ENCODE data around the gene CMTM7. TPM values are rescaled to one million over a fixed set of nuclear protein-coding genes. Genes with fewer than 3 reads are reported as not detected.

The CMTM7 gene
- polyA plus RNA-seq, 1 of the 3 experiments (the other 2 are of a cell fraction), result 50.1 TPM

- H3K27me3 ChIP-seq (ENCODE audit: insufficient read depth), result no peaks in the 10 kb centered on the region
- no peaks in the 10 kb centered on the region for H3K9me2 ChIP-seq
- no peak overlapping the region for H3K9ac ChIP-seq
- peaks cover 13% of the 10 kb centered on the region for H3F3A ChIP-seq (replicated peaks; ENCODE audit: insufficient read depth)
- peaks cover 0 to 23% of the 10 kb centered on the region in 2 experiments; a peak in 3 of 4 replicates for H3K4me1 ChIP-seq (ENCODE audit: control insufficient read depth in 1 of 2, insufficient read depth in 2 of 2, low read depth in 1 of 2, low read length in 1 of 2)
- H2AFZ ChIP-seq (ENCODE audit: low read depth), result no peak overlapping the region
- no peak overlapping the region for H3K4me2 ChIP-seq
- H3K36me3 ChIP-seq (replicated peaks in 1 of 2; ENCODE audit: control insufficient read depth in 1 of 2, insufficient read depth in 2 of 2, low read length in 1 of 2), result no peaks in the 10 kb centered on the region
- DNase-seq, result no peak
- CTCF ChIA-PET, result interaction anchor here (1.0 to 2.5 kb wide), 2 partner anchors 14 to 57 kb away, joined by 3 to 11 read pairs; no protein-coding TSS in a partner anchor
- H3K79me2 ChIP-seq (ENCODE audit: insufficient read depth), result peaks cover 21% of the 10 kb centered on the region; the same call in 1 of the 2 replicates
- no peak overlapping the region for H3K4me3 ChIP-seq (ENCODE audit: low read depth in 2 of 2, low read length in 1 of 2)
- WGBS (ENCODE audit: low lambda C conversion rate), result 90% methylated on average over 9 of the region's 10 CpGs
- H4K20me1 ChIP-seq (ENCODE audit: insufficient read depth), result no peaks in the 10 kb centered on the region
- no peaks in the 10 kb centered on the region for H3K9me3 ChIP-seq
- no peak overlapping the region; a peak in 1 of 4 replicates for H3K27ac ChIP-seq (ENCODE audit: low read depth in 2 of 2, low read length in 1 of 2)
- TF ChIP-seq EZH2phosphoT487 (IDR thresholded peaks at IDR 0.05; ENCODE audit: borderline replicate concordance, low read depth), result no peak
- no peak for TF ChIP-seq ELF1 (IDR thresholded peaks at IDR 0.05)
- TF ChIP-seq MEF2A (IDR thresholded peaks at IDR 0.05; ENCODE audit: borderline replicate concordance, low read depth), result no peak
- TF ChIP-seq TCF12 (IDR thresholded peaks at IDR 0.05), result no peak
- no peak for TF ChIP-seq MAX (IDR thresholded peaks at IDR 0.05; ENCODE audit: low read depth)
- no peak for TF ChIP-seq IRF3 (IDR thresholded peaks at IDR 0.05; ENCODE audit: low read depth, low read length)
- TF ChIP-seq GABPA (IDR thresholded peaks at IDR 0.05; ENCODE audit: low read depth), result no peak
- TF ChIP-seq JUND (IDR thresholded peaks at IDR 0.05), result no peak
- TF ChIP-seq FOSL2 (IDR thresholded peaks at IDR 0.05; ENCODE audit: borderline replicate concordance, low read depth), result no peak
- TF ChIP-seq YY1 (IDR thresholded peaks at IDR 0.05; ENCODE audit: low read depth), result no peak
- TF ChIP-seq FOXM1 (IDR thresholded peaks at IDR 0.05; ENCODE audit: low read depth), result no peak
- TF ChIP-seq RCOR1 (IDR thresholded peaks at IDR 0.05; ENCODE audit: low read length), result no peak
- no peak for TF ChIP-seq MXI1 (IDR thresholded peaks at IDR 0.05; ENCODE audit: low read depth, low read length)
- TF ChIP-seq RAD21 (IDR thresholded peaks at IDR 0.05; ENCODE audit: low read length), result no peak
- no peak for TF ChIP-seq SIN3A (IDR thresholded peaks at IDR 0.05; ENCODE audit: borderline replicate concordance, low read depth, low read length)
- no peak for TF ChIP-seq POLR2AphosphoS5 (IDR thresholded peaks at IDR 0.05; ENCODE audit: low read depth, low read length)
- POLR2A ChIA-PET, result no interaction called here
These were observed 19.0 kb downstream of the CMTM7 start for GRCh38 chr3:32410367-32411246.

GRCh38 chr3:32411442-32411841 is 19.8 kb downstream of the CMTM7 start:
- no peaks in the 10 kb centered on the region for H3K27me3 ChIP-seq (ENCODE audit: insufficient read depth)
- DNase-seq, result no peak
- H4K20me1 ChIP-seq (ENCODE audit: insufficient read depth), result no peaks in the 10 kb centered on the region
- no peaks in the 10 kb centered on the region for H3K9me2 ChIP-seq
- H2AFZ ChIP-seq (ENCODE audit: low read depth), result no peak overlapping the region
- no peaks in the 10 kb centered on the region for H3K9me3 ChIP-seq
- POLR2A ChIA-PET, result no interaction called here
- no peaks in the 10 kb centered on the region for H3K36me3 ChIP-seq (replicated peaks in 1 of 2; ENCODE audit: control insufficient read depth in 1 of 2, insufficient read depth in 2 of 2, low read length in 1 of 2)
- no peak overlapping the region for H3K9ac ChIP-seq
- WGBS (ENCODE audit: low lambda C conversion rate), result 85% methylated on average over 5 of the region's 5 CpGs
- H3K79me2 ChIP-seq (ENCODE audit: insufficient read depth), result peaks cover 21% of the 10 kb centered on the region; the same call in 1 of the 2 replicates
- TF ChIP-seq RFX5 (IDR thresholded peaks at IDR 0.05; ENCODE audit: low read length), result no peak
- TF ChIP-seq EP300 (IDR thresholded peaks at IDR 0.05; ENCODE audit: borderline replicate concordance in 1 of 2, low read depth in 1 of 2, low read length in 1 of 2), result no peak
- no peak for TF ChIP-seq TAF1 (IDR thresholded peaks at IDR 0.05; ENCODE audit: borderline replicate concordance, low read depth, low read length)
- no peak for TF ChIP-seq NRF1 (IDR thresholded peaks at IDR 0.05; ENCODE audit: low read depth, low read length)
- TF ChIP-seq TEAD4 (IDR thresholded peaks at IDR 0.05; ENCODE audit: borderline replicate concordance, insufficient read depth), result no peak
- TF ChIP-seq RXRA (IDR thresholded peaks at IDR 0.05; ENCODE audit: borderline replicate concordance, low read depth), result no peak
- TF ChIP-seq SIN3A (IDR thresholded peaks at IDR 0.05; ENCODE audit: borderline replicate concordance, low read depth, low read length), result no peak
- TF ChIP-seq ELF1 (IDR thresholded peaks at IDR 0.05), result no peak
- no peak for TF ChIP-seq GABPA (IDR thresholded peaks at IDR 0.05; ENCODE audit: low read depth)
- TF ChIP-seq RAD21 (IDR thresholded peaks at IDR 0.05; ENCODE audit: low read length), result no peak
- TF ChIP-seq IRF3 (IDR thresholded peaks at IDR 0.05; ENCODE audit: low read depth, low read length), result no peak
- TF ChIP-seq SMC3 (IDR thresholded peaks at IDR 0.05; ENCODE audit: low read depth, low read length), result no peak
- no peak for TF ChIP-seq POLR2AphosphoS5 (IDR thresholded peaks at IDR 0.05; ENCODE audit: low read depth, low read length)
- TF ChIP-seq YY1 (IDR thresholded peaks at IDR 0.05; ENCODE audit: low read depth), result no peak
- CTCF ChIA-PET, result interaction anchor here (1.0 to 2.5 kb wide), 3 partner anchors 11 to 56 kb away, joined by 3 to 11 read pairs (median 4); no protein-coding TSS in a partner anchor
- no peak overlapping the region for H3K4me3 ChIP-seq (ENCODE audit: low read depth in 2 of 2, low read length in 1 of 2)
- H3K27ac ChIP-seq (ENCODE audit: low read depth in 2 of 2, low read length in 1 of 2), result no peak overlapping the region
- H3K4me1 ChIP-seq (ENCODE audit: control insufficient read depth in 1 of 2, insufficient read depth in 2 of 2, low read depth in 1 of 2, low read length in 1 of 2), result peaks cover 0 to 23% of the 10 kb centered on the region in 2 experiments; a peak in 3 of 4 replicates
- H3F3A ChIP-seq (replicated peaks; ENCODE audit: insufficient read depth), result peaks cover 13% of the 10 kb centered on the region
- no peak overlapping the region for H3K4me2 ChIP-seq

Data from SK-N-SH (cell line).